ENCODE measurements around the gene STAG2. TPM values are rescaled to one million over a fixed set of nuclear protein-coding genes. Genes with fewer than 3 reads are reported as not detected.
"Not testable (repeated sequence)": the region's sequence is repeated elsewhere in the genome, so short reads cannot be mapped to it uniquely, and the experiment has no call there.

Gene STAG2
- total RNA-seq, 5 donors from 2014 or later (not counting 1 experiment from before 2014, with no cell fraction given), result 80.7 to 98.7 (median 95.2) TPM

GRCh38 chrX:124132437-124132836, 170.9 kb downstream of the STAG2 start:
- H3K4me3 ChIP-seq (ENCODE audit: control insufficient read depth in 1 of 2, extremely low read depth in 1 of 2, low read length in 1 of 2); H3K9me3 ChIP-seq; H3K36me3 Mint-ChIP-seq; H3K27me3 ChIP-seq (replicated peaks in 1 of 2; ENCODE audit: control insufficient read depth in 2 of 2, extremely low read depth in 1 of 2, insufficient read depth in 2 of 2, low read length in 1 of 2); DNase-seq; CTCF ChIA-PET; H3K27me3 Mint-ChIP-seq; H3K4me3 Mint-ChIP-seq; ATAC-seq (replicated peaks in 1 of 4); H3K27ac ChIP-seq (ENCODE audit: low read length); H3K27ac Mint-ChIP-seq; H3K36me3 ChIP-seq (ENCODE audit: control insufficient read depth in 2 of 2, extremely low read depth in 1 of 2, insufficient read depth in 1 of 2, low read length in 1 of 2); H3K4me1 Mint-ChIP-seq; H3K9me3 Mint-ChIP-seq; H3K4me1 ChIP-seq (ENCODE audit: control insufficient read depth in 1 of 2, extremely low read depth in 1 of 2, insufficient read depth in 2 of 2, low read length in 2 of 2): not testable (repeated sequence)
- WGBS (ENCODE audit: insufficient coverage), result no CpG with 5 or more reads among the region's 5 CpGs
- POLR2A ChIA-PET, result interaction anchor here in 1 of 2 donors (0.5 kb wide), 1 partner anchor 37 kb away, joined by 4 read pairs; no protein-coding TSS in a partner anchor

DNA sequence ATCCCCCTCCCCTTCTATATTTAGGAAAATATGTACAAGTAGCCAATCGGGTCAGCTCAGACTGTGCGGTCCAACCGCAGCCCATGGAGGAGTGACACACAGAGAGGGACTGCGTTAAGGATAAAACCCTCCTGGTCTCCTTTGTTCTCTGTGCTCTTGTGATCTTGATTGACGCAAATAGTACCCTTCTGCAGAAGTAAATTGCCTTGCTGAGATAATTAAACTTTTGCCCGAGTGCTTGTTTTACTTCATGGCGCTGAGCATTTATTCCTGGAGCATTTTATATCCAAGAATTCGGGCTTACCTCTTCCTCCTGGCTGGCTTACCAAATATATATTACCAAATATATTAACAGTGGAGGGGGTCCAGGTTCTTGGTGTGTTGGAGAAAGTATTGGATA, 184.2 kb downstream of the STAG2 start:
- Histone ChIP-seq H3K27ac (ENCODE audit: low read length) (no peak overlapping the region), H3K4me1 (ENCODE audit: control insufficient read depth in 1 of 2, extremely low read depth in 1 of 2, insufficient read depth in 2 of 2, low read length in 2 of 2) (no peaks in the 10 kb centered on the region), H3K36me3 (ENCODE audit: control insufficient read depth in 2 of 2, extremely low read depth in 1 of 2, insufficient read depth in 1 of 2, low read length in 1 of 2) (no peaks in the 10 kb centered on the region), H3K27me3 (replicated peaks in 1 of 2; ENCODE audit: control insufficient read depth in 2 of 2, extremely low read depth in 1 of 2, insufficient read depth in 2 of 2, low read length in 1 of 2) (no peaks in the 10 kb centered on the region), H3K9me3 (peaks cover 3% of the 10 kb centered on the region), H3K4me3 (ENCODE audit: control insufficient read depth in 1 of 2, extremely low read depth in 1 of 2, low read length in 1 of 2) (no peak overlapping the region)
- WGBS (ENCODE audit: insufficient coverage), result 83% methylated on average over 2 of the region's 8 CpGs
- ATAC-seq (replicated peaks in 1 of 4) (no peak), DNase-seq (no peak)
- no peak overlapping the region for H3K4me3 Mint-ChIP-seq
- ChIA-PET POLR2A (no interaction called here), CTCF (no interaction called here)
- H3K36me3 Mint-ChIP-seq, result no peaks in the 10 kb centered on the region
- H3K27me3 Mint-ChIP-seq, result peaks cover 0 to 3% of the 10 kb centered on the region in 2 donors
- H3K4me1 Mint-ChIP-seq, result no peaks in the 10 kb centered on the region
- no peak overlapping the region for H3K27ac Mint-ChIP-seq
- H3K9me3 Mint-ChIP-seq, result peaks cover 3 to 11% (median 6%) of the 10 kb centered on the region in 3 donors

GRCh38 chrX:124151195-124151594, 189.7 kb downstream of the STAG2 start:
- H3K27ac Mint-ChIP-seq, result no peak overlapping the region
- ChIA-PET POLR2A (no interaction called here), CTCF (no interaction called here)
- H3K4me3 Mint-ChIP-seq, result no peak overlapping the region
- no peaks in the 10 kb centered on the region for H3K27me3 ChIP-seq (replicated peaks in 1 of 2; ENCODE audit: control insufficient read depth in 2 of 2, extremely low read depth in 1 of 2, insufficient read depth in 2 of 2, low read length in 1 of 2)
- peaks cover 3 to 6% (median 6%) of the 10 kb centered on the region in 3 donors for H3K9me3 Mint-ChIP-seq
- no peaks in the 10 kb centered on the region for H3K36me3 Mint-ChIP-seq
- no peaks in the 10 kb centered on the region for H3K4me1 Mint-ChIP-seq
- H3K27me3 Mint-ChIP-seq, result peaks cover 0 to 3% of the 10 kb centered on the region in 2 donors
- no peak overlapping the region for H3K4me3 ChIP-seq (ENCODE audit: control insufficient read depth in 1 of 2, extremely low read depth in 1 of 2, low read length in 1 of 2)
- no peak overlapping the region for H3K27ac ChIP-seq (ENCODE audit: low read length)
- H3K9me3 ChIP-seq, result peaks cover under 1% of the 10 kb centered on the region
- H3K4me1 ChIP-seq (ENCODE audit: control insufficient read depth in 1 of 2, extremely low read depth in 1 of 2, insufficient read depth in 2 of 2, low read length in 2 of 2), result no peaks in the 10 kb centered on the region
- DNase-seq (no peak), ATAC-seq (replicated peaks in 1 of 4) (no peak)
- no peaks in the 10 kb centered on the region for H3K36me3 ChIP-seq (ENCODE audit: control insufficient read depth in 2 of 2, extremely low read depth in 1 of 2, insufficient read depth in 1 of 2, low read length in 1 of 2)

Other genes with a start within 250 kb of the STAG2 start
- gene THOC2, start 228.7 kb upstream of the STAG2 start, total RNA-seq, result 100 to 1,000 TPM in 1 of 5 donors, 10 to 100 TPM in 4; 75.7 to 102 (median 80.7) TPM
- 10 to 100 TPM; 40.4 to 59.6 (median 46.1) TPM for gene XIAP, start 101.7 kb upstream of the STAG2 start, total RNA-seq